H1 (cell line): ENCODE measurements around the gene PLCZ1. TPM values are rescaled to one million over a fixed set of nuclear protein-coding genes. Genes with fewer than 3 reads are reported as not detected.
A peak's percentile ranks its signal among the peaks of the same experiment; 100 is the strongest.

ENCODE experiments used
- CTCF ChIA-PET: fragments of 300-600 bp; sonication (Branson Sonifier 250); formaldehyde crosslinking; loops from one replicate; lab custom pipeline; 2021; ENCODE audit not compliant: partially characterized antibody; lab: Charles Lee
- POLR2A ChIA-PET: fragments of 300-600 bp; sonication (Branson Sonifier 250); formaldehyde crosslinking; loops from one replicate; lab custom pipeline; 2021; ENCODE audit warnings: inconsistent platforms; ENCODE audit not compliant: partially characterized antibody; lab: Charles Lee
- DNase-seq, 2 experiments: peaks; one replicate each; pipeline versions ENCODE4 v3.0.0 to v3.0.0-alpha.2; 2010 to 2022; ENCODE audit warnings: low spot score in 2 of 2, low read depth in 1 of 2, mixed read lengths in 1 of 2
- FAIRE-seq: peaks from 2 replicates; lab custom pipeline; 2011; peaks lifted over from hg19 to GRCh38; lab: Jason Lieb, UNC
- H2AFZ ChIP-seq: 2 replicates; pipeline ENCODE4 v1.8.1; 2012; ENCODE audit warnings: low read length, inconsistent platforms
- H2AK5ac ChIP-seq: 2 replicates; pipeline ENCODE4 v1.6.1; 2013; ENCODE audit warnings: low read depth, low read length
- H2BK120ac ChIP-seq: replicated peaks from 2 replicates; pipeline ENCODE3; 2013; ENCODE audit warnings: low read depth, low read length, inconsistent platforms
- H2BK12ac ChIP-seq: 2 replicates; pipeline ENCODE4 v1.6.1; 2013; ENCODE audit warnings: low read depth, low read length
- H2BK15ac ChIP-seq: 2 replicates; pipeline ENCODE4 v1.6.1; 2013; ENCODE audit warnings: low read length
- H2BK20ac ChIP-seq: 2 replicates; pipeline ENCODE4 v1.6.1; 2013; ENCODE audit warnings: low read length
- H2BK5ac ChIP-seq: 2 replicates; pipeline ENCODE4 v1.6.1; 2013; ENCODE audit warnings: low read depth, low read length
- H3K14ac ChIP-seq: 2 replicates; pipeline ENCODE4 v1.6.1; 2013; ENCODE audit warnings: inconsistent platforms; ENCODE audit not compliant: insufficient read length
- H3K18ac ChIP-seq: 2 replicates; pipeline ENCODE4 v1.6.1; 2013; ENCODE audit warnings: low read length; ENCODE audit errors: extremely low read depth
- H3K23ac ChIP-seq: 2 replicates; pipeline ENCODE4 v1.6.1; 2013; ENCODE audit warnings: inconsistent platforms; ENCODE audit not compliant: insufficient read length
- H3K23me2 ChIP-seq: 2 replicates; pipeline ENCODE4 v1.6.1; 2013; ENCODE audit warnings: low read depth, low read length
- H3K27ac ChIP-seq: 2 replicates; pipeline ENCODE4 v1.6.1; 2011; ENCODE audit warnings: low read depth, low read length, inconsistent platforms
- H3K27me3 ChIP-seq, 4 experiments: replicated peaks in 1 of 4; 1 replicate in 1 of 4; 2 replicates in 3 of 4; pipeline versions ENCODE4 v1.6.1 to v1.8.1; 2011 to 2013; ENCODE audit warnings: low read length in 3 of 4, mild to moderate bottlenecking in 3 of 4, inconsistent platforms in 2 of 4, mixed read lengths in 2 of 4, moderate library complexity in 1 of 4; ENCODE audit not compliant: control insufficient read depth in 3 of 4, insufficient read depth in 3 of 4; ENCODE audit errors: extremely low read depth in 1 of 4
- H3K36me3 ChIP-seq, 4 experiments: 2 replicates each; pipeline versions ENCODE4 v1.6.1 to v1.8.1; 2011 to 2013; ENCODE audit warnings: mild to moderate bottlenecking in 4 of 4, low read length in 3 of 4, moderate library complexity in 2 of 4, control low read depth in 1 of 4, inconsistent platforms in 1 of 4; ENCODE audit not compliant: insufficient read depth in 4 of 4, control insufficient read depth in 2 of 4
- H3K4ac ChIP-seq: replicated peaks from 2 replicates; pipeline ENCODE3; 2013; ENCODE audit warnings: low read length, low read depth, mixed read lengths, inconsistent platforms; ENCODE audit not compliant: insufficient read length
- H3K4me1 ChIP-seq, 4 experiments: replicated peaks in 1 of 4; 1 replicate in 1 of 4; 2 replicates in 3 of 4; pipeline versions ENCODE4 v1.6.1 to v1.8.1; 2011 to 2013; ENCODE audit warnings: low read length in 3 of 4, inconsistent platforms in 2 of 4, mixed read lengths in 1 of 4; ENCODE audit not compliant: insufficient read depth in 4 of 4, control insufficient read depth in 3 of 4
- H3K4me2 ChIP-seq, 2 experiments: 2 replicates each; pipeline versions ENCODE4 v1.6.1 to v1.8.1; 2011 to 2013; ENCODE audit warnings: low read depth in 2 of 2, low read length in 2 of 2, control low read depth in 1 of 2, inconsistent platforms in 1 of 2, mild to moderate bottlenecking in 1 of 2; ENCODE audit not compliant: insufficient read depth in 1 of 2
- H3K4me3 ChIP-seq, 4 experiments: fragments of 200-600, 300-600 bp in 1 of 4; sonication (generic), shearing (Covaris generic), sonication (Bioruptor Twin) in 1 of 4; 2 replicates each; pipeline versions ENCODE4 v1.5.1 to v1.8.1; 2011 to 2016; ENCODE audit warnings: low read length in 4 of 4, low read depth in 3 of 4, control low read depth in 2 of 4, inconsistent platforms in 2 of 4, mild to moderate bottlenecking in 2 of 4, mixed read lengths in 1 of 4, moderate library complexity in 1 of 4; ENCODE audit not compliant: insufficient read depth in 2 of 4; ENCODE audit errors: extremely low read depth in 1 of 4
- H3K56ac ChIP-seq: replicated peaks from 2 replicates; pipeline ENCODE3; 2013; ENCODE audit warnings: low read depth, mild to moderate bottlenecking, mixed read lengths, low read length, inconsistent platforms; ENCODE audit not compliant: insufficient read length
- H3K79me1 ChIP-seq: 2 replicates; pipeline ENCODE4 v1.6.1; 2013; ENCODE audit warnings: low read depth, low read length, control low read depth
- H3K79me2 ChIP-seq, 2 experiments: 2 replicates each; pipeline versions ENCODE4 v1.6.1 to v1.8.1; 2012 to 2013; ENCODE audit warnings: low read length in 2 of 2, mild to moderate bottlenecking in 2 of 2, inconsistent platforms in 1 of 2; ENCODE audit not compliant: insufficient read depth in 2 of 2, control insufficient read depth in 1 of 2
- H3K9ac ChIP-seq, 4 experiments: replicated peaks in 1 of 4; 1 replicate in 1 of 4; 2 replicates in 3 of 4; pipeline versions ENCODE4 v1.6.1 to v1.8.1; 2011 to 2013; ENCODE audit warnings: low read depth in 3 of 4, low read length in 3 of 4, control low read depth in 2 of 4, mild to moderate bottlenecking in 2 of 4, moderate library complexity in 2 of 4, inconsistent platforms in 1 of 4; ENCODE audit errors: extremely low read depth in 1 of 4
- H3K9me3 ChIP-seq, 2 experiments: 2 replicates each; pipeline versions ENCODE4 v1.6.1 to v1.8.1; 2012 to 2013; ENCODE audit warnings: mild to moderate bottlenecking in 2 of 2, moderate library complexity in 2 of 2, control low read depth in 1 of 2, inconsistent platforms in 1 of 2, low read depth in 1 of 2, low read length in 1 of 2, mixed read lengths in 1 of 2; ENCODE audit not compliant: insufficient read depth in 2 of 2
- H4K20me1 ChIP-seq, 2 experiments: replicated peaks in 1 of 2; 2 replicates each; pipeline versions ENCODE3 to v1.8.1; 2011 to 2013; ENCODE audit warnings: inconsistent platforms in 2 of 2, low read length in 2 of 2, mild to moderate bottlenecking in 1 of 2; ENCODE audit not compliant: insufficient read depth in 2 of 2, control insufficient read depth in 1 of 2
- H4K5ac ChIP-seq: 2 replicates; pipeline ENCODE4 v1.6.1; 2013; ENCODE audit warnings: low read length, low read depth, mixed read lengths, inconsistent platforms; ENCODE audit not compliant: insufficient read length
- H4K8ac ChIP-seq: 2 replicates; pipeline ENCODE4 v1.8.0; 2013; ENCODE audit warnings: mild to moderate bottlenecking, moderate library complexity, low read length, inconsistent platforms; ENCODE audit not compliant: insufficient read depth; ENCODE audit errors: extremely low read depth
- H4K91ac ChIP-seq: replicated peaks from 2 replicates; pipeline ENCODE3; 2013; ENCODE audit warnings: low read length, mixed read lengths, inconsistent platforms; ENCODE audit not compliant: insufficient read length
- GTF2F1 ChIP-seq: IDR thresholded peaks from 2 replicates; pipeline ENCODE4 v1.6.1; 2012; ENCODE audit warnings: low read depth, low read length, improper control_type of control experiment, borderline replicate concordance
- KDM4A ChIP-seq: IDR thresholded peaks from one replicate; pipeline ENCODE4 v1.7.1; 2012; ENCODE audit warnings: low read depth, mild to moderate bottlenecking, moderate library complexity, low read length, inconsistent platforms; ENCODE audit not compliant: severe bottlenecking
- NRF1 ChIP-seq: IDR thresholded peaks from 2 replicates; pipeline ENCODE4 v1.6.1; 2011; ENCODE audit warnings: mild to moderate bottlenecking, low read depth, low read length, improper control_type of control experiment
- WGBS, 2 experiments: shearing (Covaris generic) in 1 of 2; methylation state at CpG; one replicate each; pipeline versions ENCODE4 v1.1.6 to v1.1.7; 2013 to 2015; ENCODE audit warnings: low lambda C conversion rate in 2 of 2, mixed read lengths in 2 of 2, inconsistent platforms in 1 of 2, low coverage in 1 of 2, missing lambda C conversion rate in 1 of 2; ENCODE audit not compliant: insufficient replicate concordance in 2 of 2, insufficient coverage in 1 of 2, insufficient read length in 1 of 2; ENCODE audit errors: extremely low coverage in 1 of 2, missing lambda C conversion rate in 1 of 2; 5-methylcytosine and 5-hydroxymethylcytosine counted together
- polyA plus RNA-seq, 7 experiments: library from polyadenylated mRNA; depleted of rRNA in 3 of 7; stranded (reverse) in 5 of 7; unstranded in 2 of 7; fragments of >200 nt in 5 of 7; fragments of 200-250 nt in 2 of 7; gene quantifications; 1 replicate in 5 of 7; 2 replicates in 1 of 7; 4 replicates in 1 of 7; pipeline versions ENCODE4 v1.2.1 to v1.2.3, GENCODE V29; 2011 to 2013; ENCODE audit warnings: missing spikeins in 2 of 7, mixed read lengths in 2 of 7
- total RNA-seq: library from RNA; stranded (reverse); fragmentation: NEBNext Ultra II Directional; extraction: Animal tissue kit (Norgen Biotek cat#: 25700); gene quantifications from 2 replicates; pipeline ENCODE4 v1.2.1, GENCODE V29; 2021
- TF ChIP-seq, protein P1 (sequence below), 3 experiments: IDR thresholded peaks; 1 replicate in 2 of 3; 2 replicates in 1 of 3; pipeline versions ENCODE4 v1.5.1 to v1.6.1; 2011; ENCODE audit warnings: low read length in 3 of 3, mild to moderate bottlenecking in 3 of 3, inconsistent platforms in 2 of 3, low read depth in 1 of 3, moderate library complexity in 1 of 3; ENCODE audit not compliant: insufficient read depth in 1 of 3; ENCODE audit errors: control extremely low read depth in 1 of 3

PLCZ1 gene
- total and polyA plus RNA-seq, 2 of the 8 experiments (the other 6 are each of a cell fraction or from before 2014, with no cell fraction given), result not detected

DNA sequence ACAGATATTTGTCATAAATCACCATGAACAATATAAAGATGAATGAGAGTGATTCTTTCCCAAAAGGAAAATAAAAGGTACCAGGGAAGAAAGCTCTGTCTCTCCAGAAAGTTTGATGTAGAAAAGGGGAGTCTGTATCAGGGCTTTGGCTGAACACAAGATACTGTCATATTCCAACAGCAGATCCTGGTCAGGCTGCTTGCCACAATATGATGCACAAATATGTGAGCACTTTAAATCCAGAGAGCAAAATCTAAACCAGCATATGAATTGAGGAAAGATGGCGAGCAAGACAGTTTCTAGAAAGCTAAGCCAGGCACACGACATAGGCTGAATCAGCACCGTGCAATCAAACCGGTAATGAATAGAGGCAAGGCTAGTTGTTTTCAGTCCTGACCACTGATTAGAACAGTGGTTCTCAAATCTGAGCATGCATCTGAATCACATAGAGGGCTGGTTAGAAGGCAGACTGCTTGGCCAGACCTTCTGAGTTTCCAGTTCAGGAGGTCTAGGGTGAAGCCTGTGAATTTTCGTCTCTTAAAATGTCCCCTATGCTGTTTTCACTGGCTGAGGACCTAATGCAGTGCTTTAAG lies 60.7 kb downstream of the PLCZ1 start:
- no peaks in the 10 kb centered on the region for H4K20me1 ChIP-seq
- H4K91ac ChIP-seq, result no peak overlapping the region
- no peak overlapping the region for H3K4me3 ChIP-seq
- no peaks in the 10 kb centered on the region for H3K27me3 ChIP-seq
- peaks cover 0 to 3% (median under 1%) of the 10 kb centered on the region in 4 experiments; a peak in 2 of 7 replicates for H3K4me1 ChIP-seq
- H3K9ac ChIP-seq, result no peak overlapping the region
- H4K5ac ChIP-seq, result no peak overlapping the region
- no peaks in the 10 kb centered on the region for H3K79me2 ChIP-seq
- no peak overlapping the region for H2BK20ac ChIP-seq
- no peak overlapping the region for H3K27ac ChIP-seq
- H3K23ac ChIP-seq, result no peak overlapping the region
- H3K4ac ChIP-seq, result no peak overlapping the region
- no peaks in the 10 kb centered on the region for H3K79me1 ChIP-seq
- H2AK5ac ChIP-seq, result no peak overlapping the region
- peak overlapping the region; percentile 97 for H2AFZ ChIP-seq
- H3K14ac ChIP-seq, result no peak overlapping the region
- no peak overlapping the region for H2BK15ac ChIP-seq
- no peak overlapping the region for H2BK5ac ChIP-seq
- POLR2A ChIA-PET, result interaction anchor here (0.7 kb wide), 1 partner anchor 25 kb away, joined by 3 read pairs; no protein-coding TSS in a partner anchor
- H3K4me2 ChIP-seq, result no peak overlapping the region
- no peak overlapping the region for H3K56ac ChIP-seq
- CTCF ChIA-PET, result no interaction called here
- no peak overlapping the region for H4K8ac ChIP-seq
- H3K36me3 ChIP-seq, result no peaks in the 10 kb centered on the region
- H2BK120ac ChIP-seq, result no peak overlapping the region
- H2BK12ac ChIP-seq, result no peak overlapping the region
- no peak overlapping the region for H3K18ac ChIP-seq
- no peaks in the 10 kb centered on the region for H3K9me3 ChIP-seq
- 89% methylated on average over 5 of the region's 5 CpGs; no CpG with 5 or more reads in 1 of the 2 experiments for WGBS, 2 experiments
- FAIRE-seq (no peak), DNase-seq (no peak)
- H3K23me2 ChIP-seq, result no peaks in the 10 kb centered on the region
- TF ChIP-seq GTF2F1 (no peak), NRF1 (no peak), KDM4A (no peak)
- TF ChIP-seq, protein P1, sequence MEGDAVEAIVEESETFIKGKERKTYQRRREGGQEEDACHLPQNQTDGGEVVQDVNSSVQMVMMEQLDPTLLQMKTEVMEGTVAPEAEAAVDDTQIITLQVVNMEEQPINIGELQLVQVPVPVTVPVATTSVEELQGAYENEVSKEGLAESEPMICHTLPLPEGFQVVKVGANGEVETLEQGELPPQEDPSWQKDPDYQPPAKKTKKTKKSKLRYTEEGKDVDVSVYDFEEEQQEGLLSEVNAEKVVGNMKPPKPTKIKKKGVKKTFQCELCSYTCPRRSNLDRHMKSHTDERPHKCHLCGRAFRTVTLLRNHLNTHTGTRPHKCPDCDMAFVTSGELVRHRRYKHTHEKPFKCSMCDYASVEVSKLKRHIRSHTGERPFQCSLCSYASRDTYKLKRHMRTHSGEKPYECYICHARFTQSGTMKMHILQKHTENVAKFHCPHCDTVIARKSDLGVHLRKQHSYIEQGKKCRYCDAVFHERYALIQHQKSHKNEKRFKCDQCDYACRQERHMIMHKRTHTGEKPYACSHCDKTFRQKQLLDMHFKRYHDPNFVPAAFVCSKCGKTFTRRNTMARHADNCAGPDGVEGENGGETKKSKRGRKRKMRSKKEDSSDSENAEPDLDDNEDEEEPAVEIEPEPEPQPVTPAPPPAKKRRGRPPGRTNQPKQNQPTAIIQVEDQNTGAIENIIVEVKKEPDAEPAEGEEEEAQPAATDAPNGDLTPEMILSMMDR (IDR thresholded peaks at IDR 0.05; ENCODE audit: control extremely low read depth in 1 of 3, insufficient read depth in 1 of 3, low read depth in 1 of 3, low read length in 3 of 3), result no peak
